HEK293 (cell line): ENCODE results near the gene SHISA6.

Experiments used
- ATF2 ChIP-seq: fragments of 450-650 bp; formaldehyde crosslinking; IDR thresholded peaks from 2 replicates; pipeline ENCODE4 v1.5.1; 2016; ENCODE audit warnings: missing biosample characterization, missing genetic modification characterization, low read depth
- KLF10 ChIP-seq: fragments of 450-650 bp; IDR thresholded peaks from 2 replicates; pipeline ENCODE4 v1.5.1; 2018; ENCODE audit warnings: missing biosample characterization, mild to moderate bottlenecking, missing genetic modification characterization
- KLF8 ChIP-seq: fragments of 450-650 bp; formaldehyde crosslinking; IDR thresholded peaks from 2 replicates; pipeline ENCODE4 v1.5.1; 2016; ENCODE audit warnings: missing biosample characterization, missing genetic modification characterization
- ZBTB48 ChIP-seq: fragments of 450-650 bp; formaldehyde crosslinking; IDR thresholded peaks from 2 replicates; pipeline ENCODE4 v1.5.1; 2016; ENCODE audit warnings: missing biosample characterization, missing genetic modification characterization
- ZNF148 ChIP-seq: fragments of 450-650 bp; formaldehyde crosslinking; IDR thresholded peaks from 2 replicates; pipeline ENCODE4 v1.5.0; 2017; ENCODE audit warnings: missing biosample characterization, missing genetic modification characterization, borderline replicate concordance
- ZNF24 ChIP-seq: fragments of 450-650 bp; formaldehyde crosslinking; IDR thresholded peaks from 2 replicates; pipeline ENCODE4 v1.5.1; 2016; ENCODE audit warnings: missing biosample characterization, missing genetic modification characterization
- ZSCAN30 ChIP-seq: fragments of 450-650 bp; IDR thresholded peaks from 2 replicates; pipeline ENCODE4 v1.5.1; 2018; ENCODE audit warnings: missing biosample characterization, mild to moderate bottlenecking, missing genetic modification characterization, moderate library complexity
- TF ChIP-seq, protein P1 (sequence below): fragments of 450-650 bp; formaldehyde crosslinking; IDR thresholded peaks from 2 replicates; pipeline ENCODE4 v1.5.1; 2016; ENCODE audit warnings: missing biosample characterization, missing genetic modification characterization
- TF ChIP-seq, protein P2 (sequence below): fragments of 450-650 bp; formaldehyde crosslinking; IDR thresholded peaks from 2 replicates; pipeline ENCODE4 v1.5.1; 2016; ENCODE audit warnings: missing biosample characterization, missing genetic modification characterization
- TF ChIP-seq, protein P3 (sequence below): fragments of 450-650 bp; formaldehyde crosslinking; IDR thresholded peaks from 2 replicates; pipeline ENCODE4 v1.5.1; 2017; ENCODE audit warnings: missing biosample characterization, missing genetic modification characterization

GRCh38 chr17:11514981-11515680 lies 274.1 kb downstream of the SHISA6 start:
- TF ChIP-seq, protein P1, sequence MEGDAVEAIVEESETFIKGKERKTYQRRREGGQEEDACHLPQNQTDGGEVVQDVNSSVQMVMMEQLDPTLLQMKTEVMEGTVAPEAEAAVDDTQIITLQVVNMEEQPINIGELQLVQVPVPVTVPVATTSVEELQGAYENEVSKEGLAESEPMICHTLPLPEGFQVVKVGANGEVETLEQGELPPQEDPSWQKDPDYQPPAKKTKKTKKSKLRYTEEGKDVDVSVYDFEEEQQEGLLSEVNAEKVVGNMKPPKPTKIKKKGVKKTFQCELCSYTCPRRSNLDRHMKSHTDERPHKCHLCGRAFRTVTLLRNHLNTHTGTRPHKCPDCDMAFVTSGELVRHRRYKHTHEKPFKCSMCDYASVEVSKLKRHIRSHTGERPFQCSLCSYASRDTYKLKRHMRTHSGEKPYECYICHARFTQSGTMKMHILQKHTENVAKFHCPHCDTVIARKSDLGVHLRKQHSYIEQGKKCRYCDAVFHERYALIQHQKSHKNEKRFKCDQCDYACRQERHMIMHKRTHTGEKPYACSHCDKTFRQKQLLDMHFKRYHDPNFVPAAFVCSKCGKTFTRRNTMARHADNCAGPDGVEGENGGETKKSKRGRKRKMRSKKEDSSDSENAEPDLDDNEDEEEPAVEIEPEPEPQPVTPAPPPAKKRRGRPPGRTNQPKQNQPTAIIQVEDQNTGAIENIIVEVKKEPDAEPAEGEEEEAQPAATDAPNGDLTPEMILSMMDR (tag by site-specific recombination): no peak
- no peak for TF ChIP-seq ZSCAN30 (tag by site-specific recombination)
- no peak for TF ChIP-seq ZNF24 (tag by site-specific recombination)
- no peak for TF ChIP-seq ATF2 (tag by site-specific recombination)
- no peak for TF ChIP-seq ZNF148 (tag by site-specific recombination)
- TF ChIP-seq, protein P2, sequence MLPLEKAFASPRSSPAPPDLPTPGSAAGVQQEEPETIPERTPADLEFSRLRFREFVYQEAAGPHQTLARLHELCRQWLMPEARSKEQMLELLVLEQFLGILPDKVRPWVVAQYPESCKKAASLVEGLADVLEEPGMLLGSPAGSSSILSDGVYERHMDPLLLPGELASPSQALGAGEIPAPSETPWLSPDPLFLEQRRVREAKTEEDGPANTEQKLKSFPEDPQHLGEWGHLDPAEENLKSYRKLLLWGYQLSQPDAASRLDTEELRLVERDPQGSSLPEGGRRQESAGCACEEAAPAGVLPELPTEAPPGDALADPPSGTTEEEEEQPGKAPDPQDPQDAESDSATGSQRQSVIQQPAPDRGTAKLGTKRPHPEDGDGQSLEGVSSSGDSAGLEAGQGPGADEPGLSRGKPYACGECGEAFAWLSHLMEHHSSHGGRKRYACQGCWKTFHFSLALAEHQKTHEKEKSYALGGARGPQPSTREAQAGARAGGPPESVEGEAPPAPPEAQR (tag by site-specific recombination): no peak
- TF ChIP-seq, protein P3, sequence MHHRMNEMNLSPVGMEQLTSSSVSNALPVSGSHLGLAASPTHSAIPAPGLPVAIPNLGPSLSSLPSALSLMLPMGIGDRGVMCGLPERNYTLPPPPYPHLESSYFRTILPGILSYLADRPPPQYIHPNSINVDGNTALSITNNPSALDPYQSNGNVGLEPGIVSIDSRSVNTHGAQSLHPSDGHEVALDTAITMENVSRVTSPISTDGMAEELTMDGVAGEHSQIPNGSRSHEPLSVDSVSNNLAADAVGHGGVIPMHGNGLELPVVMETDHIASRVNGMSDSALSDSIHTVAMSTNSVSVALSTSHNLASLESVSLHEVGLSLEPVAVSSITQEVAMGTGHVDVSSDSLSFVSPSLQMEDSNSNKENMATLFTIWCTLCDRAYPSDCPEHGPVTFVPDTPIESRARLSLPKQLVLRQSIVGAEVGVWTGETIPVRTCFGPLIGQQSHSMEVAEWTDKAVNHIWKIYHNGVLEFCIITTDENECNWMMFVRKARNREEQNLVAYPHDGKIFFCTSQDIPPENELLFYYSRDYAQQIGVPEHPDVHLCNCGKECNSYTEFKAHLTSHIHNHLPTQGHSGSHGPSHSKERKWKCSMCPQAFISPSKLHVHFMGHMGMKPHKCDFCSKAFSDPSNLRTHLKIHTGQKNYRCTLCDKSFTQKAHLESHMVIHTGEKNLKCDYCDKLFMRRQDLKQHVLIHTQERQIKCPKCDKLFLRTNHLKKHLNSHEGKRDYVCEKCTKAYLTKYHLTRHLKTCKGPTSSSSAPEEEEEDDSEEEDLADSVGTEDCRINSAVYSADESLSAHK (tag by site-specific recombination): no peak
- no peak for TF ChIP-seq ZBTB48 (tag by site-specific recombination)
- TF ChIP-seq KLF10 (tag by site-specific recombination): no peak
- TF ChIP-seq KLF8: no peak
